C4-2B (cell line): ENCODE measurements around the gene TYRO3.

Experiments used
- ZFX ChIP-seq: fragments of 450-650 bp; IDR thresholded peaks from 2 replicates; pipeline ENCODE4 v1.6.1; 2017
- TF ChIP-seq, protein P1 (sequence below): fragments of 450-650 bp; conservative IDR thresholded peaks from 2 replicates; pipeline ENCODE4 v1.5.1; 2017; ENCODE audit warnings: mild to moderate bottlenecking

DNA sequence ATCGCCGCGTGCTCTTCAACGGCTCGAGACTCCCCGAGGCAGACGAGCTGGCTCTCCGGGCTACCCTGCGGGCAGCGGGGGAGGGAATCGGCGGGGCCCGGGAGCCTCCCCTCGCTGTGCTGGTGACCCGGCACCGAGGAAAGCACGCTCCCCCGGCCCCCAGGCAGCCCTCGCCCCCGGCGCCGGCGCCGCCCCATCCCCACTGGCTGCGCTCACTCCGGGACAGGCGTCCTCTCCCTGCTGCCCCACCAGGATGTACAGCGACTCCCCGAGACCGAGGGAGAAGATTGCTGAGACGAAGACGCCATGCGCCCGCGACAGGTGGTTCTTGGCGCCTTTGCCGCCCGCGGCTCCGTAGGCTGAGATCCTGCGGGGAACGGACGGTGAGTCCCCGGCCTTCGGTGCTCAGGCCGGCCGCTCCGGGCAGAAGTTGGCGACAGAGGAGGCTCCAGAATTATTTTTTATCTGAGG is 47.1 kb upstream of the TYRO3 start:
- TF ChIP-seq, protein P1, sequence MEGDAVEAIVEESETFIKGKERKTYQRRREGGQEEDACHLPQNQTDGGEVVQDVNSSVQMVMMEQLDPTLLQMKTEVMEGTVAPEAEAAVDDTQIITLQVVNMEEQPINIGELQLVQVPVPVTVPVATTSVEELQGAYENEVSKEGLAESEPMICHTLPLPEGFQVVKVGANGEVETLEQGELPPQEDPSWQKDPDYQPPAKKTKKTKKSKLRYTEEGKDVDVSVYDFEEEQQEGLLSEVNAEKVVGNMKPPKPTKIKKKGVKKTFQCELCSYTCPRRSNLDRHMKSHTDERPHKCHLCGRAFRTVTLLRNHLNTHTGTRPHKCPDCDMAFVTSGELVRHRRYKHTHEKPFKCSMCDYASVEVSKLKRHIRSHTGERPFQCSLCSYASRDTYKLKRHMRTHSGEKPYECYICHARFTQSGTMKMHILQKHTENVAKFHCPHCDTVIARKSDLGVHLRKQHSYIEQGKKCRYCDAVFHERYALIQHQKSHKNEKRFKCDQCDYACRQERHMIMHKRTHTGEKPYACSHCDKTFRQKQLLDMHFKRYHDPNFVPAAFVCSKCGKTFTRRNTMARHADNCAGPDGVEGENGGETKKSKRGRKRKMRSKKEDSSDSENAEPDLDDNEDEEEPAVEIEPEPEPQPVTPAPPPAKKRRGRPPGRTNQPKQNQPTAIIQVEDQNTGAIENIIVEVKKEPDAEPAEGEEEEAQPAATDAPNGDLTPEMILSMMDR: no peak
- no peak for TF ChIP-seq ZFX
